HS-27A (cell line): ENCODE measurements around the gene ST6GAL1.
"Not testable (repeated sequence)": the region's sequence is repeated elsewhere in the genome, so short reads cannot be mapped to it uniquely, and the experiment has no call there.

ENCODE experiments used
- DNase-seq: peaks from one replicate; pipeline ENCODE4 v3.0.0-alpha.2; 2012; ENCODE audit warnings: low read depth, missing footprints

ST6GAL1 gene

DNA sequence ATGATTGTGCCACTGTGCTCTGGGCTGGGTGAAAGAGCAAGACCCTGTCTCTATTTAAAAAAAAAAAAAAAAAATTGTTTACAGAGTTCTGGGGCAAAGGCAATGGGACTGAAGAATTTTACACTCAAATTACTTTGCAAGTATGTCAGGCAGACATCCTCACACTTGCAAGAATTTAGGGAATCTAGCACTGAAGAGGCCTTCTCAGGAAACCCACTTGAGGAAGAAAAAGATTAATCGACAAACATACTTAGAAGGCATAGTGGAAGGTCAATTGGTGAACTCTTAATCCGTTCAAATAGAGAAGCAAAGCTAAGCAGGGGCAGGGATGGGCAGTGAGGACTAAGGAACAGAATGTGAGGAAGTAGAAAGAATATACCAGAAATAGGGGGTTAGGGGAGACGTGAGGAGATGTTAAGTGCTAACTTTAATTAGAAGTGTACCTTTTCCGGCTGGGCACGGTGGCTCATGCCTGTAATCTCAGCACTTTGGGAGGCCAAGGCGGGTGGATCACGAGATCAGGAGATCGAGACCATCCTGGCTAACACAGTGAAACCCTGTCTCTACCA lies 15.0 kb downstream of the ST6GAL1 start:
- DNase-seq: no peak

- no peak for DNase-seq
Measured at GRCh38 chr3:186946756-186947375, 16.5 kb downstream of the ST6GAL1 start.

- no peak for DNase-seq
Measured at GRCh38 chr3:186949281-186949982, 19.1 kb downstream of the ST6GAL1 start.

DNA sequence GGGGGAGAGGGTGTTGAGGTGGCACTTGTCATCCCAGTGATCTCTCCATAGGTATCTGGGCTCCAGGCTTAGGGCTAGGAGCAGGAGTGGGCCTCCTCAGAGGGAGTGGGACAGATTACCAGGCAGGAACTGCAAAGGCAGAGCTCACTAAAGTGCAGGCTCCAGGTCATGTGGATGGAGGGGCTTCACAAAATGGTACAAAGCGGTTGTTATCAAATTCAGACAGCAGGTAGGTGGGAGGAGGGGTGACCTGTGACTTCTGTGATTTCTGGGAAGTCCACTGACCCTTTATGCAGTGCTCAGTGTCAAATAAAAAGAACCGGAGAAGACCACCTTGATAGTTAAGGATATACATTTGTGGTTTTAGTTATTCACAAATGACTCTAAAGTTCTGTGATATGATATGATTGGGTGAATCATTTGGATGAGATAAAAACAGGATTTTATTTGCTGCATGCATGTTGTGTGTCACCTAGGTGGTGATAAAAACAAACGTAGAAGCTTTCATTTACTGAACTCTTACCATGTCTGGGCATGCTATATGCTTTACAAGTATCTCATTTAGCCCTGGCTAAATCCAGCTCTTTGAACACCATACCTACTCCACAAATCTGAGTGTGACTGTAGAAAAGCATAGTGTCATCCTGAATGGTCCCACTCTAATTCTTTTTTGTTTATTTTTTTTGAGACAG lies 20.2 kb downstream of the ST6GAL1 start:
- no peak for DNase-seq

GRCh38 chr3:186951640-186952552 lies 21.6 kb downstream of the ST6GAL1 start:
- DNase-seq: no peak

DNA sequence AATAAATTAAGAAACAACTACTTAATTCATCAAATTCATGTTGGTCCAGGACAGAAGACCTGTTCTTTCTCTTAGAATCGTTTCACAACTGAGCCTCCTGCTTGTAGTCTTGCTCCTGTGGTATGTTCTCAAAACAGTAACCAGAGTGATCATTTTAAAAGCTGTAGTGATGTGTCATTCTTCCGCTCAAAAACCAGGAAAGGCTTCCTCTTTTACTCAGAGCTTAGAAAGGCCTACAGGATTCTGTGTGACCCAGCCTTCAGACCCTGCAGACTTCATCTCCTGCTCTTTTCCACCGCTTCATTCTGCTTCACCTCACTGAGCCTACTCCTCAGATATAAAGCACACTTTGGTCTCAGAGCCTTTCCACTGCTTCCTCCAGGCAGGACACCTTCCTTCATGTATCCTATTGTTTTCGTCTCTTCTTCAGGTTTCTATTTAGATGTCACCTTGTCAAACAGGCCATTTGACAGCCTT lies 22.7 kb downstream of the ST6GAL1 start:
- no peak for DNase-seq

GRCh38 chr3:186953992-186954699 lies 23.8 kb downstream of the ST6GAL1 start:
- DNase-seq: not testable (repeated sequence)

- no peak for DNase-seq
Measured at GRCh38 chr3:186955898-186956696, 25.8 kb downstream of the ST6GAL1 start.

DNA sequence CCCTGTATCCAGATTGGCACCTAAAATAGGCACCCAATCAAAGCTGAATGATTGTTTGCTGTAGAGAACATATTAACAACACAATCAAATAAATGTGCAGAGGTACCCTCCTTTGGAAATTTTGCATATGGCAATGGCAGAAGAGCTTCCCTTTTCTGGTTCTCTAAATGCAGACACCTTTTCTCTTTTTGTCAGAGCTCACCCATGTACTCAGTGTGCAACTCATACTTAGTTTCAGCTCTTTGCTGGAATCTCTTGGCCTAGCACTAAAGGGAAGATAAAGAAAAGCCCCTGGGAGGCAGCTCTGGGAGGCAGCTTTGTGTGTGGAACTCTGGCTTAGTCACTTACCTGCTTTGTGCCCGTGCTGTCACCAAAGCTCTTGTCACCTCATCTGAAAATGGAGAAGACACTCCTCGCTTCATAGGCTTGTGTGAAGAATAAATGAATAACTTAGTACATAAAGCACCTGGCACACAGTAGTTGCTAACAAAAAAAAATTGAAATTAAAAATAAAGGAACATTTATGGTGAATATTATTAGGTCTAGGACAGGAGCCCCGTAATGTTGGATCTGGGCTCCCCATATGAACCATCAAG lies 28.8 kb downstream of the ST6GAL1 start:
- DNase-seq: no peak

- no peak for DNase-seq
Measured at GRCh38 chr3:186960347-186960746, 30.0 kb downstream of the ST6GAL1 start.

DNA sequence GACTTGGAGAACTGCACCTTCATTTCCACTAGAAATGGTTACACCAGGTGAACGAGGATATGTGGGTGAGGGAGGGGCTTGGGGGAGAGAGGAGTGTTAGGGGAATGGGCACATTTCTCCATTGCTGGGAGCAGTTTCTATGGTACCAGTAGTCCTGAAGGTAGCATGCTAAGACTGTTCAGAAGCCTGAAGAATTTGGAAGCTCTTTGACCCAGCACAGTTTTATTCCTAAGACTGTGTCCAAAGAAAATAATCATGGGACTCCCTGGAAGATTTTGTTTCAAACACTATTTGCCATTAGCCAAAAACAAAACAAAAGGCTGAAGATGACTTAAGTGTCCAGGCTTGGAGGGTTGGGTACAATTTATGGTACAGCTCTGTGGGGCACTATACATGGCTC lies 32.1 kb downstream of the ST6GAL1 start:
- no peak for DNase-seq

GRCh38 chr3:186963636-186964035 lies 33.3 kb downstream of the ST6GAL1 start:
- DNase-seq: no peak

- no peak for DNase-seq
Measured at GRCh38 chr3:186964071-186964470, 33.7 kb downstream of the ST6GAL1 start.

DNA sequence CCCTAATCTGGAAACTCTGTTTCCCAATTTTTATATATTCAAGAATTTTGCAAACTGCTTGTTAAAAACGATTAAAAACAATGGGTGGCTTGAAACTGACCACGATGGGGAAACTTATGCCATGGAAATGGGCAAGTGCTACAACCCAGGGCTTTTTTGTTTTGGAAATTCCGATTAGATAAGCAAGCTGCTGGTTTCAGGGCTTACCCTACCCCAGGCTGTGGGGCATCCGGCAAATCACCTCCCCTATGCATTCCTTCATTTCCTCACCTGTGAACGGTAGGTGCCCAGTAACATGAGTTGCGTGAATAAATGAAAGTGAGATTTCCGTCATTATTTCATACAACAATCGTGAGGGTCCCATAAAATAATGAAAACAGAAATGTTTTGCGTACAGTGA lies 34.3 kb downstream of the ST6GAL1 start:
- no peak for DNase-seq

DNA sequence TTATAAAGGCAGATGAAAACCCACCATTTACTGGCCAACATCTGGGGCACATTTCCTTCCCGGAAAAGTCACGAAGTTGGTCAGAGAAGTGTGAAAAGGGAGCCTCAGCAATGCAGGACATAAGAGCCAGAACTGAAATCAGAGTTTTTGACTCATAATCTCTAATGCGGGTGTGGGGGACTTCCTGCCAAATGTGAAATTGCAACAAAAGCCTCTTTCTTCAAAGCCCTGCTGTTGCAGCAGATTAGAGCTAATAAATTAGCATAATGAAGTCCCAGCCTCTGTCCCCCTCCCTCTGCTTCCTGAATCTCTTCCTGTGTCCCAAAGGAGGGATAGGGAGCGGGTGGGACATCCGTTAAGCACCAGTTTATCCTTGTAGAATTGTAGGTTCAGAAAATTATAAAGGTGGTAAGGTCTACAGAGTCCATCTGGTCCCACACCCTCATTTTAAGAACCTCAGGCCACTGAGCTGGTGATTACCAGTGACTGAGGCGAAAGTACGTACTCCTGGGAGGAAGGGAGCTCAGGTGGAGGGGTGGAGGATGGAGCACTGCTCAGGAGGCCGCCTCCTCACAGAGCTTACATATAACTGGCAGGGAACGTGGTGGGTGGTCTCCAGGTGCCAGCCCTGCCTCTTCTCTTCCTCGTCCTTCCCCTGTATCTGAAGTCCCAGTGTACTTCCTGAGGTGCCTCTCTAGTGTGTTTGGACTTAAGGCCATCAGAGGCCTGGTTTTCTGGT lies 35.0 kb downstream of the ST6GAL1 start:
- no peak for DNase-seq

DNA sequence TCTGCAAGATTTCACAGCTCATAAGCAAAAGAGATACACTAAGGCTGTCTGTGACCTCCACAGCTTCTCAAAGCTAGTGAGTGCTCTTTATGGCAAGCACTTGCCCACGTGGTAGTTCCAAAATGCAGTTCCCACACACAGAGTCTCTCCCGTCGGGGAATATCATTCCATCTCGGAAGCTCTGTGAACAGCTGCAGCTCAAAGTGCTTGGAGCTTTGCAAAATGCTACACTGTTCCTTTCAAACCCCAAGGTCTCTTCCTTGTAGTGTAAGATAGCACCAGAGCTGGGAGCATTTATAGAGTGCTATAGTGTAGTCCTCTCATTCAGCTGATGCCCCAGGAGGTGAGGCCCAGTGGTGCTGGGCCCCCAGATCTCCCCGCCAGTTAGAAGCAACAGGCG lies 36.1 kb downstream of the ST6GAL1 start:
- DNase-seq: no peak

DNA sequence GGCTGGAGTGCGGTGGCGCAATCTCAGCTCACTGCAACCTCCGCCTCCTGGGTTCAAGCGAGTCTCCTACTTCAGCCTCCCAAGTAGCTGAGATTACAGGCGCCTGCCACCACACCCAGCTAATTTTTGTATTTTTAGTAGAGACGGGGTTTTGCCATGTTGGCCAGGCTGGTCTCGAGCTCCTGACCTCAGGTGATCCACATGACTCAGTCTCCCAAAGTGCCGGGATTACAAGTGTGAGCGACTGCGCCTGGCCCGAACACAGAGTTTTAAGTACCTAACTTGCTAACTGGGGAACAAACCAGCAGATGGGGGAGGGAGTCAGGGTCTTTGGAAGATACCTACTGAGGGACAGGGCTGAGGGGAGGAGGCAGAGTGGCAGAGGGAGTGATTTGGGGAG lies 36.9 kb downstream of the ST6GAL1 start:
- not testable (repeated sequence) for DNase-seq

GRCh38 chr3:186967686-186968085 lies 37.4 kb downstream of the ST6GAL1 start:
- no peak for DNase-seq

DNA sequence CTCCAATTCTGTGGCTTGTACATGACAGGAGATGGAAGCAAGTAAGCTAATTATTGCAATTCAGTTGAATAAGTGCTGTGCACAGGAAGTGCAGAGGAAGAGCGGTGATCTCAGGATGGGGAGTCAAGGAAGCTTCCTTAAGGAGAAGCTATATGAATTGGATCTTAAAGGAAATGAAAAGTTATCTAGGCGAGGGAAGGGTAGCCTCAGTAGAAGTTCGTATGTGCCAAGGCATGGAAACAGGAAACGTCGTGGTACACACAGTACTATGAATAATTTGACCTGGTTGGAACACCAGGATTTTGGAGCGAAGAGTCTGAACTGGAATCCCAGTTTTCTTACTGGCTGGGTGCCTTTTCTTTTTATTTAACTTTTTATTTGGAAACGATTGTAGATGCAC lies 39.3 kb downstream of the ST6GAL1 start:
- no peak for DNase-seq
